ENCODE measurements around the gene RNASE12. TPM values are rescaled to one million over a fixed set of nuclear protein-coding genes. Genes with fewer than 3 reads are reported as not detected.

RNASE12 gene
- polyA plus RNA-seq, 1 of the 3 experiments (the other 2 are of a cell fraction), result not detected

- H3F3A ChIP-seq (replicated peaks; ENCODE audit: insufficient read depth), result peaks cover 31% of the 10 kb centered on the region
- TF ChIP-seq SIN3A (IDR thresholded peaks at IDR 0.05; ENCODE audit: borderline replicate concordance, low read depth, low read length) (0 out of 2 replicates have a peak, but pooled peaks have one; percentile 30), PBX3 (IDR thresholded peaks at IDR 0.05) (no peak)
- H2AFZ ChIP-seq (ENCODE audit: low read depth), result peak overlapping the region; percentile 94
- peak overlapping the region; percentile 34 to 64; a peak in 3 of 4 replicates for H3K27ac ChIP-seq (ENCODE audit: low read depth in 2 of 2, low read length in 1 of 2)
- ChIA-PET POLR2A (interaction anchor here (0.9 to 1.2 kb wide), 2 partner anchors 77 to 271 kb away, joined by 3 read pairs; partner anchors contain the start of gene PARP2), CTCF (interaction anchor here (0.8 to 3.1 kb wide), 14 partner anchors 9 to 357 kb away, joined by 3 to 24 read pairs (median 4); partner anchors contain the start of genes PARP2 and RNASE4)
- peaks cover 6% of the 10 kb centered on the region for H4K20me1 ChIP-seq (ENCODE audit: insufficient read depth)
- no peak for DNase-seq
- H3K4me1 ChIP-seq (ENCODE audit: control insufficient read depth in 1 of 2, insufficient read depth in 2 of 2, low read depth in 1 of 2, low read length in 1 of 2), result no peaks in the 10 kb centered on the region; a peak in 2 of 4 replicates
- no peaks in the 10 kb centered on the region for H3K27me3 ChIP-seq (ENCODE audit: insufficient read depth)
- H3K4me2 ChIP-seq, result peak overlapping the region; percentile 77
- H3K9me2 ChIP-seq, result no peaks in the 10 kb centered on the region
- WGBS (ENCODE audit: low lambda C conversion rate), result 4% methylated on average over 17 of the region's 17 CpGs
- peak overlapping the region; percentile 66 for H3K9ac ChIP-seq
- H3K36me3 ChIP-seq (replicated peaks in 1 of 2; ENCODE audit: control insufficient read depth in 1 of 2, insufficient read depth in 2 of 2, low read length in 1 of 2), result no peaks in the 10 kb centered on the region
- no peaks in the 10 kb centered on the region for H3K9me3 ChIP-seq
- H3K4me3 ChIP-seq (ENCODE audit: low read depth in 2 of 2, low read length in 1 of 2), result peak overlapping the region; percentile 74 to 79
- H3K79me2 ChIP-seq (ENCODE audit: insufficient read depth), result no peaks in the 10 kb centered on the region
Measured at GRCh38 chr14:20614038-20614840, 23.1 kb upstream of the RNASE12 start.

GRCh38 chr14:20613094-20614037 is 22.2 kb upstream of the RNASE12 start:
- Histone ChIP-seq H2AFZ (ENCODE audit: low read depth) (peak overlapping the region; percentile 94), H3K27me3 (ENCODE audit: insufficient read depth) (no peaks in the 10 kb centered on the region), H3K4me3 (ENCODE audit: low read depth in 2 of 2, low read length in 1 of 2) (peak overlapping the region; percentile 74 to 79), H3K9me3 (no peaks in the 10 kb centered on the region), H3K9ac (peak overlapping the region; percentile 66), H3K27ac (ENCODE audit: low read depth in 2 of 2, low read length in 1 of 2) (peak overlapping the region; percentile 34 to 64; a peak in 3 of 4 replicates), H4K20me1 (ENCODE audit: insufficient read depth) (peaks cover 6% of the 10 kb centered on the region), H3K36me3 (replicated peaks in 1 of 2; ENCODE audit: control insufficient read depth in 1 of 2, insufficient read depth in 2 of 2, low read length in 1 of 2) (no peaks in the 10 kb centered on the region), H3K79me2 (ENCODE audit: insufficient read depth) (no peaks in the 10 kb centered on the region), H3F3A (replicated peaks; ENCODE audit: insufficient read depth) (peaks cover 36% of the 10 kb centered on the region), H3K4me2 (peak overlapping the region; percentile 77), H3K4me1 (ENCODE audit: control insufficient read depth in 1 of 2, insufficient read depth in 2 of 2, low read depth in 1 of 2, low read length in 1 of 2) (no peaks in the 10 kb centered on the region; a peak in 2 of 4 replicates), H3K9me2 (no peaks in the 10 kb centered on the region)
- ChIA-PET CTCF (interaction anchor here (0.8 to 3.1 kb wide), 17 partner anchors 9 to 358 kb away, joined by 3 to 24 read pairs (median 4); partner anchors contain the start of genes PARP2 and RNASE4), POLR2A (interaction anchor here (0.9 to 1.2 kb wide), 2 partner anchors 78 to 270 kb away, joined by 3 read pairs; partner anchors contain the start of gene PARP2)
- peak; percentile 66 for DNase-seq
- 2% methylated on average over 33 of the region's 34 CpGs for WGBS (ENCODE audit: low lambda C conversion rate)
- TF ChIP-seq SMC3 (IDR thresholded peaks at IDR 0.05; ENCODE audit: low read depth, low read length), result no peak
- TF ChIP-seq ELF1 (IDR thresholded peaks at IDR 0.05), result no peak
- TF ChIP-seq CTCF (IDR thresholded peaks at IDR 0.05), result peak; percentile 85
- TF ChIP-seq EZH2phosphoT487 (IDR thresholded peaks at IDR 0.05; ENCODE audit: borderline replicate concordance, low read depth), result no peak
- peak; percentile 91 for TF ChIP-seq MAX (IDR thresholded peaks at IDR 0.05; ENCODE audit: low read depth)
- no peak for TF ChIP-seq FOXJ3 (CRISPR knock-in tag; IDR thresholded peaks at IDR 0.05)
- TF ChIP-seq MEF2A (IDR thresholded peaks at IDR 0.05; ENCODE audit: borderline replicate concordance, low read depth), result no peak
- 0 out of 2 replicates have a peak, but pooled peaks have one; percentile 11 for TF ChIP-seq TAF1 (IDR thresholded peaks at IDR 0.05; ENCODE audit: borderline replicate concordance, low read depth, low read length)
- no peak for TF ChIP-seq ZBTB33 (IDR thresholded peaks at IDR 0.05; ENCODE audit: borderline replicate concordance, low read depth)
- TF ChIP-seq GABPA (IDR thresholded peaks at IDR 0.05; ENCODE audit: low read depth), result peak; percentile 4; the same call in 1 of the 2 replicates
- peak; percentile 82 for TF ChIP-seq TEAD4 (IDR thresholded peaks at IDR 0.05; ENCODE audit: borderline replicate concordance, insufficient read depth)
- no peak for TF ChIP-seq NRF1 (IDR thresholded peaks at IDR 0.05; ENCODE audit: low read depth, low read length)
- no peak for TF ChIP-seq RAD21 (IDR thresholded peaks at IDR 0.05; ENCODE audit: low read length)
- peak; percentile 58; the same call in 1 of the 2 replicates for TF ChIP-seq USF1 (IDR thresholded peaks at IDR 0.05; ENCODE audit: borderline replicate concordance, low read depth)
- no peak for TF ChIP-seq GATA2 (CRISPR knock-in tag; IDR thresholded peaks at IDR 0.05)
